Activated CD8-positive, alpha-beta memory T cell treated with anti-CD3 and anti-CD28 coated beads, Interleukin-2, amount 50 U/mL, for 24 hours (primary cell): ENCODE data around the gene HOXB3.

ENCODE experiments used
- DNase-seq: peaks from one replicate; pipeline ENCODE4 v3.0.0-alpha.2; 2020; ENCODE audit errors: extremely low read depth

HOXB3 gene

DNA sequence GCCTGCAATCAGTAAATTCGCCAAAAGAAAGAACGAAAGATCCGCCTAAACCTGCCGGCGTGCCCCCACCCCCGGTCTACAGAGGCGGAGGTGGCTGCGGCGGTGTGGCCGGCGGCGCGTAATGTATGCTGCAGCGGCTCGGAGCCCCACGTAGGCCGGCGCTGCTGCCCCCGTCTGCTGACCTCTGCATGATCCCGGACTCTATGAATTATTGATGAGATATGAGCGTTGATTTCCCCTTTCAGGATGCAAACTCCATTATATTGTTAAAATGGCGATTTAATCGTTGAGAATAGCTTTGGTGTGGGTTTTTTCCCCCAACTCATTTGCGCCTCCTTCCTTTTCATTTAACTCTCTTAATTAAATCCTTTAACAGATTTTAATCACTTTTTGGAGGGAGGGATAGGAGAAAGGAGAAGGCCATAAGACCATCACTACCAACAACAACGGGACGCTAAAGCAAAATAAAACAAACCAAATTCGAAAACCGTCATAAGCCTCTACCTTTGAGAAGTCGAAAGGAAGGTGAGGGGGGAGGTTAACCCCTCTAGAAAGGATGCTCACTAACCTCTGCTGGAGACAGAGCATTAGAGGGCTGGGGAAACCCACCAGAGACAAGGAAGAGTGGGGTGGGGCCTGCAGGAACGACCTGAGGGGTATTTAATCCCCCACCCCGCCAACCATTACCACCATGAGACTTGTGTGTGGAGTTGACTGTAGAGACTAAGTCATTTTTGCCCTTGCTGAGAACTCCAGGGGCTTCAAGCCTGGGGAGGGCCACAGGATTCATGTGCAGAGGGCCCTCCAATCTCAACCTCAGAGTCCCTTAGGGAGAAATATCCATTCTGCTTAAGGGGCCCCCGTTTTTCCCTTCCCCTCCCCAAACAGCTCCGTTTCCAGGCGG lies 3.4 kb downstream of the HOXB3 start:
- no peak for DNase-seq

DNA sequence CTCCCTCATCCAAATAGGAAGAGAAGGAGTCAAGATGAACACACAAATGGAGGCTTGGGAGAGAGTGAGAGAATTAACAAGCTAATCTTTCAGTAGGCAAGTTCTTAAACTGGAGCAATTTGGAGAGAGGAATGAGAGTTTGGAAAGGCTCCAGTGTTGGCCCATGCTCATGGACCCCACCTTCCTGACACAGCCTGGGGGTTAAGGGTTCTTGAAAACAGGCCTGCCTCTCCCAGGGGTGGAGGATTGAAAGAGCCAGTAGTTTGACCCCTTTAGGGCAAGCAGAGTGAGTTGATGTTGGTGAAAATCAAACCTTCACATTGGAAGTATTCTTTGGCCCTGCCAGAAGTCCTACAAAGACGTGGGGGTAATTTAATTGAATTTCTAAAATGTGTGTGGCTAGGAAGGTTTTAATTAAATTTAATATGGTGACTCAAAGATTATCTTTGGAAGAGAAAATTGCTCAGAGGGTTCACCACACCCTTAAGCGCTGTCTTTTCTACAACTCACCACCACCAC lies 5.8 kb downstream of the HOXB3 start:
- no peak for DNase-seq

DNA sequence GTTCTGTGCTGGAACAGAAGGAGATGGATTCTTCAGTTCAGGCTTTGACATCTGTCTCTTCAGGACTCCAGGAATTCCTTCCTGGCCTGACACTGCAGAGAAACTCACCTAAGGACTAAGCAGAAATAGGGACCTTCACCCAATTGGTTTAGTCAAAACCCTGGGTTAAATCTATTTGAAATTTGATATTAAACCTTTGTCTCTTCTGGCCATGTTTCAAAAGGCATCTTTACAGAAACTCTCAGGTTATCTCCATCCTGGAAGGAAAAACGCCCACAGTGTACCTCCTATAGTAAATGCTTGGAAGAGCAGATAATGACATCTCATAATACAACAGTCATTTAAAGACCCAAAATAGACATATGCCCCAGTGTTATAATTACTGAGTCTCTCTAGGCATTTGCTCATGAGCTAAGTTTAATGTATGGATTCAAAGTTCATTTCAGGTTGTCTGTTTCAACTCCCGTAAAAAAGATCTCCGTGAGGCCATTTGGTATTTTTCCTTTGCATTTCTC lies 6.3 kb downstream of the HOXB3 start:
- no peak for DNase-seq

DNA sequence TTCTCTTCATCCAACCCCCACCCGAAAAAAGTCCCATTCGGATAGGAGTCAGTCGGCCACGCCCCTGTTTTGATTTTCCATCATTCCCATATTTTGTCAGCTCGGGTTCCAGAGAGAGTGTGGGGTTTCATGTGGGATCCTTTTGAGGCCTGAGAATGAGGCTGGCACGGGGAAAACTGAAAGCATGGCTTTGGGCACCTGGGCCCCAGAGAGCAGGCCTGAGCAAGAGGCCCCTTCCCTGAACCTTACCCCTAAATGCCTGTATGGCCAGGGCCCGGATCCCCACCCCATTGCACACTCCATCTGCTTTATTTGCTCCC lies 7.3 kb downstream of the HOXB3 start:
- DNase-seq: no peak

DNA sequence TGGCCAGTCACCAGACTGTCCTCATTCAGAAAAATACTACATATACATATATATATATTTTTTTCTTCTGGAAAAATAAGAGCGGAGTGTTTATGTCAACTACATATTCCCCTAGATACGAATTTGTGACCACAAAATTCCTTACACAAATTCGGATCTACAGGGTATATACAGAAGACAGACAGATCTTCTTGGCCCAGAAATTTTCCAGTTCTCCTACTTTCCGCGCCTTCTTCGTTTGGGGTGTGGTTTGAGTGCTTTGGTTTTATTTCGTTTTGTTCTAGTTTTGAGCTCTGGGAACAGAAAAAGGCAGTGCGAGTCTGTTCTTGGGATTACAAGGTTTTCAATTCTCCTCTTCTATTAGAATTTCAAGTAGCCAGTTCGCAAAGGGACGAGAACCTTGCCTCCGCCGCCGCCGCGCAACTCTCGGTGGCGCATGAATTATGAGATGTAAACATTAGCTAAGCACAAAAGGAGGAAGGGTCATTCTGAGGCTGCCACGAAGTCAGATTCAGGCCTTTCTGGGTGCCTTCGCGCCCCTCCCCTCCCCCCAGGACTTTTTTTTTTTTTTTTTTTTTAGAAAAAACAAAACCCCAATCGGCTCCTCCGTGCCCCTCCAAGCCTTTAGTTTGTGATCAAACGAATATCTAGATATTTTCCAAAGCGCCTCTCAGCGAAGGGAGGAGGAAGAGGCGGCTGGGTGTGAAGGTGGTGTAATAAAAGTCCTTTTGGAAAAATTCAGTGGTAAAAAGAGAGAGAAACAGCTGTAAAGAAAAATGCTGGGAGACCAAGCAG lies 10.1 kb downstream of the HOXB3 start:
- no peak for DNase-seq

DNA sequence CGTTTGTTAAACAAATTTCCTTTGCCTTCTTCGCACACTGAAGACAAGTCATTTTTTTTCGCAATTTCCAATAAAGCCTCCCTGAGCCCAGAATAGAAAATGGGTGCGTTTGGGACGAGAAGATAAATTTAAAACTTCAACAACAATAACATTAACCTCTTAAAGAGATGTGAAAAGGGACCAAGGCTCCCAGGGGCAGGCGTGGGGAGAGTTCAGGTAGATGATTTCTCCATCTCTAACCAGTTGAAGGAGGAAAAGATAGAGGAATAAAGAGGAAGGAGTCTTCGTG lies 10.6 kb downstream of the HOXB3 start:
- DNase-seq: no peak

DNA sequence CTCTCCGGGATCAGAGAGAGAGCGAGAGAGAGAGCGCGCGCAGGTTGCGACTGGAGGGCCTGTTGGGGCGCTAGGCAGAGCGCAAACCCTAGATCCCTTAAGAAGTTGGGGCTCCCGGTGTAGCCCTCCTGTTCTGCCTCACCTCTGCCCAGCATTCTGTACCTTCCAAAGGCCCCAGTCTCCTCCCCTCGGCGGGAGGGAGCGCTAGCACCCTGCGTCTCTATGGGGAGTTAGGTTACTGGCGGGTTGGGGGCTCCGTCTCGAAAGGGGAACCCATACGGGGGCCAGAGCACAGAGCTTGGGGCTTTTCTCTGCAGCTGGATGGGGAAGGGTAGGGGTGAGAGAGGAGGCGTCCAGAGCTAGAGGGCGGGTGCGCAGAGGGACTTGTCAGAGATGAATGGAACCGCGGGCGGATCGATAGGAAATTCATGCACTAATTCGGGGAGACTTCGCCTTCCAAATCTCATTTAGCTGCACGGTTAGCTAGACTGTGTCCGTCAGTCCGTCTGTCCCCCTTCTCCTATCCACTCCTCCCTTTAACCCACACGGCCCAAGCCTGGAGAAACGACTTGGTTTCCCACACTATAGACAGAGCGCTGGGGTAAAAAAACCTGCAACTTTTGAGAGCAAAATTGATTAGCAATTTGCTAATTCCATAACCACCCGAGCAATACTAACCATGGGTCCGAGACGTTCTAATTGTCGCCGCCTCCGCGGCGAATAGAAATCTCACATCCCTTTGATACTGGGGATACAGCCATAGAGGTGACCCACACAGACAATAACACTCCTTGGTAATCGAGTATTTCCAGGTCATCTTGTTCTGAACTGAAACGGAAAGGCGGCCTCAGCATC lies 11.2 kb downstream of the HOXB3 start:
- DNase-seq: no peak

DNA sequence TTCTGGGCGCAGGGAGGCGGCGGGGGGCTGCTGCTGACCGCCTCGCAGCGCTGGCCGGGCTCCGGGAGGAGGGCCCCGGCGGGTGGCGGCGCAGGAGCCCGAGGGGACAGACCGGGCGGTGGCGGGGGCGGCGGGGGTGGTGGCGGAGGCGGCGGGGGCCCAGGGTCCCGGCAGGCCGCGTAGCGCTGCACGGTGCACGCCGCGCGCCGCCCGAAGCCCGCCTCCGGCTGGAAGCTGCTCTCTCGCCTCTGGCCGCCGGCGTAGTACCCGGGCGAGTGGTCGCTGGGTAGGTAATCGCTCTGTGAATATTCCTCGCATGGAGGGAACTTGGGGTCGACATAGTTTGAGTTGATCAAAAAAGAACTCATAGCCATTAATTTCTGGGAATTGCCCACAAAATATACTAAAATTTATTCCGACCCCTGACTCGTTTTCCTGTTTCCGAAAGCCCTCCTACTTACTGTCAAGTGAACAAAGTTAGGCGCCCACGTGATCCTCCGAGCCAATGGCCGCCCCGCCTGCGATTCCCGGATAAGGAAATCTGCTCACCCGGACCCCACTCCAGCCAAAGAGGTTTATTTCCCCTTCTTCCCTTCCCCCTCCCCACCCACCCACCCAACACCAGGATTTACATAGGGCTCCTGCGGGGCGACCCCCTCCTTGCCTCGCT lies 12.0 kb downstream of the HOXB3 start, which contains the start of gene HOXB4:
Gene HOXB4 (minus strand): TSS at position 405 of the 670 bp plus-strand sequence. CDS start 31 bp downstream, at position 374.
- DNase-seq: peak; percentile 38

DNA sequence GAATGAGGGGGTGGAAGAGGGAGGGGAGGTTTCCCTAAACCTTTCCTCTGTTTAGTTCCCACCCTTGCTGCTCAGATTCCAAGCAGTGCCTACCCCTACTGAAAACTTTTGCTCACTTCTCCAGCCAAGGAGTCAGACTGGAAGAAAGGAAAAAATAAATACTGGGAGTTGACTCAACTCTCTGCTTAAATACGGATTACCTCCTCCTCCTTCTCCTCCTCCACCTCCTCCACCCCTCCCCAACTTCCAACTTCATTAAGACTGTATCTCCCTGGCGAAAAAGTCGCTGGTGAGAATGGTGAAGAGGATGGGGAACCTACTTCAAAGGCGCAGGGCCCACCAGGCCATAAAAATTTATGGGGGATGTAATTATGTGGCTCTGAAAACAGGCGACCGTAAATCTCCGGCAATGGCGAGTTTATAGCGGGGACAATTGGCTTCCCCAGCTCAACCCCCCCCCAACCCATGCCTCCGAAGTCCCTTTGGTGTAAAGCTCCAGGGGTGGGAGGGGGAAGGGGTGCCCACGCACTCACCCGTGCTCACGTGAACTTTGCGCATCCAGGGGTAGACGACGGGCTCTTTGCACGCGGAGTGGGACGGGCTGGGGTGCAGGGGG lies 12.6 kb downstream of the HOXB3 start:
- no peak for DNase-seq

DNA sequence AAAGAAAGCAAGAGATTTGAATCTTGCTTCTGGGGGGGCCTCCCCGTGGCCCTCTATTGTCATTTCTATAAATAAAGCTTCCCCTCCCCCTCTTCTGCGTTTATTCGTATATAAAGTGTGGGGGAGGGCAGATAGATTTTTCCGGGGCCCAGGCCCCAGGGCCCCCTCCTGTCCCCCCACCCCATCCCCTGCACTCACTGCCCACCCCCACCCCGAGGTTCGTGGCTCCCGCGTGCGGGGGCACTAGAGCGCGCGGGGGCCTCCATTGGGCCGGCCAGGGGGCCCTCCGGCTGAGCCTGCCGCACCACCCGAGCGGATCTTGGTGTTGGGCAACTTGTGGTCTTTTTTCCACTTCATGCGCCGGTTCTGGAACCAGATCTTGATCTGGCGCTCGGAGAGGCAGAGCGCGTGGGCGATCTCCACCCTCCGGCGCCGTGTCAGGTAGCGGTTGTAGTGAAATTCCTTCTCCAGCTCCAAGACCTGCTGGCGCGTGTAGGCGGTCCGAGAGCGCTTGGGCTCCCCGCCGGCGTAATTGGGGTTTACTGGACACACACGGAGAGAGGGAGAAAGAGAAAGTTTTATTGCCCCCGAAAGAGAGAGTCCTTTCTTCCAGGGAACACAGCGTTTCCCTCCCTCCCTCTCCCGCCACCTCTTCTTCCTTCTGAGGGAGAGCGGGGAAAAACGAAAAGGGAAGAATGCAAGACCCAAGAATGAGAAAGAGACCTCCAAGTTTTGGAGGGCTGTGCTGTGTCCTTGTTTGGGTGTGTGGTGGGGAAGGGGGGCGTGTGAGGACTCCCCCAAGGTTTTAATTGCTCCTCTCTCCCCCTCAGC lies 13.3 kb downstream of the HOXB3 start:
- no peak for DNase-seq

DNA sequence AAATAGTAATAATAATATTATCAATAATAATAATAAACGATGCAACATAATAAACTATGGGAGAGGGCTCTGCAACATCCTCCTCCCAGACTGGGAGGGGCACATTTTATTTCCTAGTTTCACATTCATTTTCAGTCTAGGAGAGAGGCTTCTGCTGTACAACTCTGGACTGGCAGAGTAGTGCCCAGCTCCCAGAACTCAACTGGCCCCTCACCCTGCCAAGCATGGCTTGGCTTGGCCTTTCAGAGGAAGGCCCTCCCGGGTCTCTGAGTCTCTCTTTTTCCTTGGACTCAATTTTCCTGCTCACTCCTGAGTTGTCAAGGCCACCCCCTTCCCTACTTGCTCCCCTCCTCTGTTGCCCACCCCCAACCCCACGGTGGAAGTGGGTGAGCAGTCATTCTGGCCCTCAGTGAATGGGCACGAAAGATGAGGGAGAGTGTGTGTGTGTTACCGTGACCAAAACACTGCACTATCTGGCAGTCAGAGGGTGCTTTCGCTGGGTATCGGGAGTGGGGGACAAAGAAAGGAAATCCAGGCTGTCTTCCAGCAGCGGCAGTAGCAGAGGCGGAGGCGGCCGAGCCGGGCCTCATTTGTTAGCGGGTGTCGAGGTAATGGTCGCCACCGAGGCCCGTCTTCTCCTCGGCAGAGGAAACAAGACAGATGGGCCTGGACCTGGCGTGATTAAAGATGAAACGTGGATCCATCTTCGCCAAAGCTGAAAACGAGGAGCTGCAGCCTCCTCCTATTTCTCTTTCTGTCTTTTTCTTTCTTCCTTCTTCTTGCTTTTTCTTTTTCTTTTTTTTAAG lies 14.2 kb downstream of the HOXB3 start:
- no peak for DNase-seq

DNA sequence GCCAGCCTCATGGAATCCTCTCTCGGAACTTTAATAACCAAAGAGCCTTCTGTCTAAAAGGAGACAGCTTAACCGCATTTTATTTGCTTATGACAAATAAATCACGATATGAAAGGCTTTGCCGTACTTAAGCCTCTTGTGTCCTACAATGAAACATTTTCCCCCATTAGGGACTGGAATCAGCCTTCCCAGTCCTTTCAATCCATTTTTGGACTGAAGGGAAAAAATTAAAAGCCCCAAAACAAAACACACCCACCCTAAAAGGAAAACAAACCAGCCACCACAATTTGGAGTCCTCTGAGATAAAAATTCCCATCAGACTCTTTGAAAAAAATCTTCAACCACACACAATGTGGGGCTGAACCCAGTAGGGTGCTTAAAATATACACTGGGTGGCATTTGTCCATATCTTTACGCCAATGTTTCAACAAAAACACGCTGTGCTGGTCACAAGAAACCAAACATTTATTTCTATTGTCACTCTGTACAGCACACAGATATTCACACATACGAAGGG lies 14.9 kb downstream of the HOXB3 start:
- DNase-seq: no peak

DNA sequence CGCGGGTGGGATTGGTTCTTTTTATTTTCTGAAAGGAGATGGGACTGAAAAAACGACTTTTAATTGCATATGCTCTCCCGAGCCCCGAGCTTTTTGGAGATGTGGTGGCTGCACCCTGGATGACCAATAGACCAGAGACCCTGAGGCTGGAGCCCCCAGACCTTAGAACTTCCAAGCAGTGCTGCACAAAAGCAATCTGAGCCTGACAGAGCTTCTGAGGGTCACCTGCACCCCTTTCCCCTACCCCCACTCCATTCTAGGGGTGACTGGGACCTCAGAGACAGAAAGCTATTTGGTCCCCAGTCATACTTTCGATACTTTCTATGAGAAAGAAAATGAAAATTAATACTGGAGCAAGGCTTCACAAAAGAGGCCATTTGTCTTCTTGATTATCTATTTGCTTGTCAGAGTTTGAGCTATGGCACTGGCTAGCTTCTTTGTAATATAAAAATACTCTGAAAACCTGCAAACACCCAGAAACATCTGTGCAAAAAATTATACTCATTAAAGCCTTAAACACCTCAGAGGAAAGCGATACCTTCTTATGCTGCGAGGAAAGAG lies 15.5 kb downstream of the HOXB3 start:
- no peak for DNase-seq

DNA sequence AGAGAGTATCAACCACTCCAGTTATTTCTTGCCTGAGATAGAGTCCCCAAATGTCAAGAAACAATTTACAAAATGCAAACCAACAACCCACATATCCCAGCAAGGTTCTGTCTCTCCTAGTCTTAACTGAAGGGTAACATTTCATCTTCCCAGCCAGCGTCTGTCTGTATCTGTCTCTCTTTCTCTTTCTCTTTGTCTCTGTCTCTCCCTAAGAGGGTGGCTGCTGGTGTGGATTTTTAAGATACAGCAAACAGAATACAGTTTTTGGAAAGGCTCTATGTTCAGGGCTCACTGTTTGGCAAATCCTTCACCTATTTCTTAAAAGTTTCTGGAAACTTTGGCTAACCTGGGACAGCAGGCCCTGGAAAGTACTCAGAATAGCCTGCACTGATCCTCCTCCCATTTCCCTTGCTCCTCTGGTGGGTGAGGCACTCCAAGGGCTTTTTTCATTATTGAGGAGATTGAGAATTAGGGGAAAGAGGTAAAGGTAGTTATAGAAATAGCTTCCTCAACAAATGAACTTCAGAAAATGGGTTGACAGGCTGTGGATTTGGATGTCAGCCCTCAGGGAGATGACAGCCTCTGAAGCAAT lies 18.1 kb downstream of the HOXB3 start:
- DNase-seq: no peak

DNA sequence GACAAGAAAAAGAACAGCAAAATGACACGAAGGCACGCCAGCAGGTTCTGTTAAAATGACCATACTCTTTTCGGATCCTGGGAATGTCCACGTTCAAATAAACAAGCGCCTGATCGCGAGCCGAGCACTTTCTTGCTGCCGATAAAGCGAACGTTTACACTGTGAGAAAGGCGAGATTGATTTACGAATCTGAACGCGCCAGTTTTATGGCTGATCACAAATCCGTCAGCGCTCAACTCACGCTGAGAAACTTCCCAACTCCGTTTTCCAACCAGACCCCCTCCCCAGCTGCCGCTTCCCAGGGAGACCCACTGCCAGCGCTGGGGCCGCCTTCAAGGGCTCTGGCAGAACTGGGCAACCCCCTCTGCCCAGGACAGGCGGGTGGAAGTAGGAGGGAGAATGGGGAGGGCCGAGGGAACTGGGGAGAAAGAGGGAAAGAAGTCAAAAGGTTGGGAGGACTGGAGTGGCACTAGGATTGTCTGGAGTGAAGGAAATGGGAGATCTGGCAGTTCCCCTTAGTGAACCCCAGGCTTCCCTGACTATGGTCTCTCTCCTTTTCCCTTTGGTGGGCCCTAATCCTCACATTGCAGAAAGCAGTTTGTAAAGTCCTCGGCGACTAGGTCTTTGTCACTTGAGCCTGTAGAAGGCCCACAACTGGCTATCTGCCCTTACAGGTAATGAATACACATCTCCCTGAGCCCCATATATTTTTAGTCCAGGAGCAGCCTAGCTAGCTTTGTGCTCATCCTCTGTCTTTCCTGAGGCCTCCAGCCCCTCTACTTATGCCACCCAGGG lies 18.8 kb downstream of the HOXB3 start:
- DNase-seq: no peak

DNA sequence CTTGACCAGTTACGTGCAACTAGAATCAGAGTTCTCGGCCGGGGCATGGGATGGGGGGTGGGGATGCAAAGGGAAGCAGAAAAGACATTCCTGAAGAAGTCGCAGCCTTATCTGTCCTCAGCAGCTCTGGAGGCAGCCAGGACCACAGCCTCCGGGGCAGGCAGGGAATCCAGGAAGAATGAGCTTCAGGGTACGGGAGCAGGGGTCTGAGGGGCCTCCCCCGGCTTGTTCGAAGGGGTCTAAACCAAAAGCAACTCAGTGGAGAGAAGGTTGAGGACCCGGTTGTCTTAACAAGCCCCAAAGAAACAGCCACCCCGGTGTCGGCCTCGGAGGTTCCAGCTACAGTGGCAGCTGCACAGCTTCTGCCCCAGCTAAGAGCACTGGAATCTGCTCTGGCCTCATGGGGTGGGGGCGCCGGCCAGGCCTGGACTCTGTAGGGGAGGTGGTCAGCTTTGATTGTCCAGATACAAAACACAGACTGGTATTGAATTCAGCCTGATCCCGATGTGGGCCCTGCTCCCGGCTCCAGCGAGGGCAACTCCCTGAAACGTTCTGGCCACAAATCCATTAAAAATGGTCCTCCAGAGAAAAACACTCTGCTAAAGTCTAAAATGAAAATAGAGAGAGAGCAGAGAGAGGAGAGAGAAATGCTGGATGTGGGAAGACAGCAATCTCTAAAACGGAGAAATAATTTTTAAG lies 19.6 kb downstream of the HOXB3 start:
- DNase-seq: no peak
